H9 (cell line): Measurements from ENCODE around the gene PCCA. TPM values are rescaled to one million over a fixed set of nuclear protein-coding genes. Genes with fewer than 3 reads are reported as not detected.

Source experiments
- DNase-seq: peaks from one replicate; pipeline ENCODE4 v3.0.0-alpha.2; 2017
- H2AFZ ChIP-seq: one replicate; pipeline ENCODE4 v1.6.1; 2013; ENCODE audit warnings: mild to moderate bottlenecking, low read length, control low read depth, moderate library complexity
- H2AK5ac ChIP-seq: 2 replicates; pipeline ENCODE4 v1.6.1; 2013; ENCODE audit warnings: low read length, control low read depth, mixed read lengths; ENCODE audit not compliant: insufficient read length
- H2BK120ac ChIP-seq: one replicate; pipeline ENCODE4 v1.6.1; 2013; ENCODE audit warnings: low read depth, mild to moderate bottlenecking, low read length, control low read depth, inconsistent platforms; ENCODE audit not compliant: poor library complexity, severe bottlenecking
- H2BK12ac ChIP-seq: 2 replicates; pipeline ENCODE4 v1.6.1; 2013; ENCODE audit warnings: low read length, control low read depth, mixed read lengths, low read depth; ENCODE audit not compliant: insufficient read length
- H2BK15ac ChIP-seq: 2 replicates; pipeline ENCODE4 v1.6.1; 2013; ENCODE audit warnings: low read depth, low read length, control low read depth
- H2BK20ac ChIP-seq: one replicate; pipeline ENCODE4 v1.6.1; 2013; ENCODE audit warnings: low read depth, mild to moderate bottlenecking, low read length, control low read depth, inconsistent platforms; ENCODE audit not compliant: poor library complexity, severe bottlenecking
- H2BK5ac ChIP-seq: 2 replicates; pipeline ENCODE4 v1.6.1; 2013; ENCODE audit warnings: low read length, control low read depth, mixed read lengths; ENCODE audit not compliant: insufficient read length
- H3K14ac ChIP-seq: 2 replicates; pipeline ENCODE4 v1.6.1; 2013; ENCODE audit warnings: low read length, control low read depth; ENCODE audit not compliant: insufficient read depth
- H3K18ac ChIP-seq: 2 replicates; pipeline ENCODE4 v1.6.1; 2013; ENCODE audit warnings: low read depth, mild to moderate bottlenecking, mixed read lengths, low read length, control low read depth; ENCODE audit not compliant: insufficient read length
- H3K23ac ChIP-seq: 2 replicates; pipeline ENCODE4 v1.6.1; 2013; ENCODE audit warnings: low read length, control low read depth, mixed read lengths, low read depth; ENCODE audit not compliant: insufficient read length
- H3K23me2 ChIP-seq: 2 replicates; pipeline ENCODE4 v1.6.1; 2013; ENCODE audit warnings: low read depth, mild to moderate bottlenecking, mixed read lengths, low read length, control low read depth; ENCODE audit not compliant: insufficient read length, poor library complexity, severe bottlenecking
- H3K27ac ChIP-seq: 2 replicates; pipeline ENCODE4 v1.5.1; 2013; ENCODE audit warnings: low read length, control low read depth, mixed read lengths, low read depth; ENCODE audit not compliant: insufficient read length
- H3K27me3 ChIP-seq: 2 replicates; pipeline ENCODE4 v1.6.1; 2013; ENCODE audit warnings: low read length, control low read depth, inconsistent platforms; ENCODE audit not compliant: insufficient read depth
- H3K4ac ChIP-seq: 2 replicates; pipeline ENCODE4 v1.6.1; 2013; ENCODE audit warnings: low read depth, mild to moderate bottlenecking, control low read depth, inconsistent platforms, low read length, moderate library complexity
- H3K4me1 ChIP-seq: 2 replicates; pipeline ENCODE4 v1.6.1; 2013; ENCODE audit warnings: low read length, control low read depth, inconsistent platforms; ENCODE audit not compliant: insufficient read depth
- H3K4me2 ChIP-seq: 2 replicates; pipeline ENCODE4 v1.6.1; 2013; ENCODE audit warnings: low read length, control low read depth, mixed read lengths; ENCODE audit not compliant: insufficient read length, insufficient read depth
- H3K56ac ChIP-seq: 2 replicates; pipeline ENCODE4 v1.6.1; 2013; ENCODE audit warnings: low read depth, mild to moderate bottlenecking, mixed read lengths, low read length, control low read depth; ENCODE audit not compliant: insufficient read length
- H3K79me1 ChIP-seq: 2 replicates; pipeline ENCODE4 v1.6.1; 2013; ENCODE audit warnings: low read depth, mild to moderate bottlenecking, moderate library complexity, low read length, control low read depth, inconsistent platforms; ENCODE audit not compliant: insufficient read depth, poor library complexity, severe bottlenecking
- H3K79me2 ChIP-seq: 2 replicates; pipeline ENCODE4 v1.6.1; 2013; ENCODE audit warnings: low read length, control low read depth, inconsistent platforms; ENCODE audit not compliant: insufficient read depth
- H3K9ac ChIP-seq: 2 replicates; pipeline ENCODE4 v1.6.1; 2013; ENCODE audit warnings: low read length, control low read depth, mixed read lengths; ENCODE audit not compliant: insufficient read length; ENCODE audit errors: extremely low read depth
- H3K9me3 ChIP-seq: one replicate; pipeline ENCODE4 v1.6.1; 2013; ENCODE audit warnings: low read depth, low read length, inconsistent platforms; ENCODE audit not compliant: control insufficient read depth
- H3T11ph ChIP-seq: one replicate; pipeline ENCODE4 v1.6.1; 2013; ENCODE audit warnings: mild to moderate bottlenecking, low read length, control low read depth, inconsistent platforms
- H4K20me1 ChIP-seq: one replicate; pipeline ENCODE4 v1.6.1; 2013; ENCODE audit not compliant: control insufficient read depth, insufficient read length, insufficient read depth
- H4K5ac ChIP-seq: 2 replicates; pipeline ENCODE4 v1.6.1; 2013; ENCODE audit warnings: low read depth, mild to moderate bottlenecking, mixed read lengths, low read length, control low read depth; ENCODE audit not compliant: insufficient read length
- H4K8ac ChIP-seq: replicated peaks from 2 replicates; pipeline ENCODE4 v1.6.1; 2013; ENCODE audit warnings: low read length, control low read depth, mixed read lengths, low read depth; ENCODE audit not compliant: insufficient read length
- H4K91ac ChIP-seq: 2 replicates; pipeline ENCODE4 v1.6.1; 2013; ENCODE audit warnings: low read depth, mild to moderate bottlenecking, moderate library complexity, mixed read lengths, low read length, control low read depth; ENCODE audit not compliant: insufficient read length
- H3K27ac Mint-ChIP-seq, 3 experiments: 2 replicates in 2 of 3; 3 replicates in 1 of 3; pipeline ENCODE4 v1.8.0; 2020 to 2021; ENCODE audit warnings: mixed read lengths in 3 of 3, mild to moderate bottlenecking in 1 of 3, moderate library complexity in 1 of 3
- H3K27me3 Mint-ChIP-seq: 2 replicates; pipeline ENCODE4 v1.8.0; 2021; ENCODE audit warnings: low read depth, mild to moderate bottlenecking, moderate library complexity, mixed read lengths
- H3K36me3 Mint-ChIP-seq, 3 experiments: 2 replicates in 2 of 3; 3 replicates in 1 of 3; pipeline ENCODE4 v1.8.0; 2020 to 2021; ENCODE audit warnings: low read depth in 3 of 3, mixed read lengths in 3 of 3; ENCODE audit not compliant: insufficient read depth in 1 of 3
- H3K4me1 Mint-ChIP-seq, 2 experiments: 2 replicates each; pipeline ENCODE4 v1.8.0; 2020; ENCODE audit warnings: mixed read lengths in 2 of 2
- H3K4me3 Mint-ChIP-seq, 2 experiments: 2 replicates in 1 of 2; 3 replicates in 1 of 2; pipeline ENCODE4 v1.8.0; 2020 to 2021; ENCODE audit warnings: mild to moderate bottlenecking in 2 of 2, mixed read lengths in 2 of 2, moderate library complexity in 1 of 2
- H3K9me3 Mint-ChIP-seq, 2 experiments: 2 replicates in 1 of 2; 3 replicates in 1 of 2; pipeline ENCODE4 v1.8.0; 2020; ENCODE audit warnings: mild to moderate bottlenecking in 2 of 2, mixed read lengths in 2 of 2, moderate library complexity in 1 of 2
- WGBS: extraction: QIAGEN DNeasy Blood & Tissue Kit; methylation state at CpG from one replicate; pipeline ENCODE4 v1.1.7; 2013; ENCODE audit warnings: missing lambda C conversion rate, low lambda C conversion rate, mixed read lengths; ENCODE audit not compliant: insufficient read length; ENCODE audit errors: extremely low coverage; 5-methylcytosine and 5-hydroxymethylcytosine counted together
- total RNA-seq: library from RNA; stranded (reverse); gene quantifications from 2 replicates; pipeline ENCODE4 v1.2.1, GENCODE V29; 2021
- TF ChIP-seq, protein P1 (sequence below): fragments of 200-600 bp; sonication (generic); conservative IDR thresholded peaks from 3 replicates; pipeline ENCODE4 v1.8.0; 2021; ENCODE audit warnings: antibody characterized with exemption, mild to moderate bottlenecking

Gene PCCA
- total RNA-seq, 1 experiment from 2014 or later, result 56.5 TPM

GRCh38 chr13:100535426-100536135 is 446.7 kb downstream of the PCCA start:
- Histone ChIP-seq H3T11ph (no peak overlapping the region), H2BK20ac (no peak overlapping the region), H2BK15ac (no peak overlapping the region), H3K18ac (no peak overlapping the region), H2AFZ (no peak overlapping the region), H3K79me1 (no peaks in the 10 kb centered on the region), H4K91ac (no peak overlapping the region), H3K79me2 (no peaks in the 10 kb centered on the region), H3K9me3 (no peaks in the 10 kb centered on the region), H4K5ac (no peak overlapping the region), H3K4ac (no peak overlapping the region), H2BK5ac (no peak overlapping the region), H3K14ac (no peak overlapping the region), H2BK12ac (no peak overlapping the region), H3K9ac (no peak overlapping the region), H3K27me3 (no peaks in the 10 kb centered on the region), H3K23ac (no peak overlapping the region), H2AK5ac (no peak overlapping the region), H3K27ac (no peak overlapping the region), H4K8ac (no peak overlapping the region), H3K4me1 (peaks cover under 1% of the 10 kb centered on the region; the same call in 1 of the 2 replicates), H2BK120ac (no peak overlapping the region), H3K56ac (no peak overlapping the region), H3K4me2 (no peak overlapping the region), H4K20me1 (peaks cover 1% of the 10 kb centered on the region), H3K23me2 (no peaks in the 10 kb centered on the region)
- Mint-ChIP-seq H3K4me3 (no peak overlapping the region), H3K27ac (peak overlapping the region in 2 of 3 experiments; percentile 34 to 78; a peak in 2 of 7 replicates), H3K4me1 (peaks cover 17 to 20% of the 10 kb centered on the region in 2 experiments), H3K27me3 (peaks cover 1% of the 10 kb centered on the region; the same call in 1 of the 2 replicates), H3K36me3 (peaks cover 0 to 7% (median 3%) of the 10 kb centered on the region in 3 experiments; a peak in 3 of 7 replicates), H3K9me3 (no peaks in the 10 kb centered on the region)
- no peak for DNase-seq
- no CpG with 5 or more reads among the region's 16 CpGs for WGBS
- TF ChIP-seq, protein P1, sequence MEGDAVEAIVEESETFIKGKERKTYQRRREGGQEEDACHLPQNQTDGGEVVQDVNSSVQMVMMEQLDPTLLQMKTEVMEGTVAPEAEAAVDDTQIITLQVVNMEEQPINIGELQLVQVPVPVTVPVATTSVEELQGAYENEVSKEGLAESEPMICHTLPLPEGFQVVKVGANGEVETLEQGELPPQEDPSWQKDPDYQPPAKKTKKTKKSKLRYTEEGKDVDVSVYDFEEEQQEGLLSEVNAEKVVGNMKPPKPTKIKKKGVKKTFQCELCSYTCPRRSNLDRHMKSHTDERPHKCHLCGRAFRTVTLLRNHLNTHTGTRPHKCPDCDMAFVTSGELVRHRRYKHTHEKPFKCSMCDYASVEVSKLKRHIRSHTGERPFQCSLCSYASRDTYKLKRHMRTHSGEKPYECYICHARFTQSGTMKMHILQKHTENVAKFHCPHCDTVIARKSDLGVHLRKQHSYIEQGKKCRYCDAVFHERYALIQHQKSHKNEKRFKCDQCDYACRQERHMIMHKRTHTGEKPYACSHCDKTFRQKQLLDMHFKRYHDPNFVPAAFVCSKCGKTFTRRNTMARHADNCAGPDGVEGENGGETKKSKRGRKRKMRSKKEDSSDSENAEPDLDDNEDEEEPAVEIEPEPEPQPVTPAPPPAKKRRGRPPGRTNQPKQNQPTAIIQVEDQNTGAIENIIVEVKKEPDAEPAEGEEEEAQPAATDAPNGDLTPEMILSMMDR, result no peak
